Cardiac fibroblast (primary cell): ENCODE measurements around the gene GLRA1.
"Not testable (repeated sequence)": the region's sequence is repeated elsewhere in the genome, so short reads cannot be mapped to it uniquely, and the experiment has no call there.

Source experiments
- DNase-seq, 2 donors: peaks; one replicate each; pipeline versions ENCODE4 v3.0.0 to v3.0.0-alpha.2; 2010; ENCODE audit warnings: low read depth in 2 of 2
- H3K4me3 ChIP-seq, 2 donors: replicated peaks in 1 of 2; 1 replicate in 1 of 2; 2 replicates in 1 of 2; pipeline ENCODE4 v1.5.1; 2011; ENCODE audit warnings: low read depth in 2 of 2, low read length in 2 of 2, mild to moderate bottlenecking in 2 of 2, moderate library complexity in 1 of 2
- TF ChIP-seq, protein P1 (sequence below): IDR thresholded peaks from one replicate; pipeline ENCODE4 v1.5.1; 2011; ENCODE audit warnings: low read depth, mild to moderate bottlenecking, low read length, inconsistent platforms

GLRA1 gene

DNA sequence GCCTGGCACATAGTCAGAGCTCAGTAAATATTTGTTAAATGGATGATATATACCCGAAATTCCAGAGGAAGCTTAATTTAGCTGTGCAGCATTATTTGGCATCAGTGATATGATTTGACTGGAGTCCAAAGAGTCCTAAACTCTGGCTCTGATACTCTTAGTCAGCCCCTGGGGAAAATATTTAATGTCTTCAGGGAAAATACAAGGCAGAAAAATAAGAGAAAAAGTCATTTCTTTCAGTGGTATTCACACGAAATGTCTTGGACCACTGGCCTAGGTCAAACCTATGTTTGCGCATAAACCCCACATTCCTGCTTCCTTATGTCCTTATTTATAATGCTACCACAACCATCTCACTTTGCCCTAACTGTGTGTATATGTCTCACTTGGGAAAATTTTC, 23.8 kb downstream of the GLRA1 start:
- DNase-seq: peak in 1 of 2 donors; percentile 60
- TF ChIP-seq, protein P1, sequence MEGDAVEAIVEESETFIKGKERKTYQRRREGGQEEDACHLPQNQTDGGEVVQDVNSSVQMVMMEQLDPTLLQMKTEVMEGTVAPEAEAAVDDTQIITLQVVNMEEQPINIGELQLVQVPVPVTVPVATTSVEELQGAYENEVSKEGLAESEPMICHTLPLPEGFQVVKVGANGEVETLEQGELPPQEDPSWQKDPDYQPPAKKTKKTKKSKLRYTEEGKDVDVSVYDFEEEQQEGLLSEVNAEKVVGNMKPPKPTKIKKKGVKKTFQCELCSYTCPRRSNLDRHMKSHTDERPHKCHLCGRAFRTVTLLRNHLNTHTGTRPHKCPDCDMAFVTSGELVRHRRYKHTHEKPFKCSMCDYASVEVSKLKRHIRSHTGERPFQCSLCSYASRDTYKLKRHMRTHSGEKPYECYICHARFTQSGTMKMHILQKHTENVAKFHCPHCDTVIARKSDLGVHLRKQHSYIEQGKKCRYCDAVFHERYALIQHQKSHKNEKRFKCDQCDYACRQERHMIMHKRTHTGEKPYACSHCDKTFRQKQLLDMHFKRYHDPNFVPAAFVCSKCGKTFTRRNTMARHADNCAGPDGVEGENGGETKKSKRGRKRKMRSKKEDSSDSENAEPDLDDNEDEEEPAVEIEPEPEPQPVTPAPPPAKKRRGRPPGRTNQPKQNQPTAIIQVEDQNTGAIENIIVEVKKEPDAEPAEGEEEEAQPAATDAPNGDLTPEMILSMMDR: no peak
- H3K4me3 ChIP-seq: no peak overlapping the region

DNA sequence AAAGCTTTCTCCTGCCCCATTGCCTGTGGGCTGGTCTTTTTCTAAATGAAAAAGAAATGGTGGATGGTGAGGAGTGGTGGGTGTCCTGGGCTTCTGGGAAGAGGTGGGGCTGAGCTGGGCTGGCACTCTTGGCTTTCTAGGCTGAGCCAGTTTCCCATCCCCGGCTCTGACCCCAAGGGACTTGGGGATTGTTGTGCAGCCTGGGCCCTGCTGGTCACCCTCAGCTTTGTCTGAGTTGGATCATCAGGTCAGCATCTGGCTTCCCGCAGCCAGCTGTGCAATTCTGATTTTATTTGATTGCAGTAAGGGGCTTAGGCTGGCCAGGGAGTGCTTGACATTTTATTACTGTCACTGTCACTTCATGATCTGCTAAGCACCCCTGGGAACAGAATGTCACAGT, 25.3 kb downstream of the GLRA1 start:
- no peak overlapping the region for H3K4me3 ChIP-seq
- DNase-seq: no peak
- TF ChIP-seq, protein P1: no peak

DNA sequence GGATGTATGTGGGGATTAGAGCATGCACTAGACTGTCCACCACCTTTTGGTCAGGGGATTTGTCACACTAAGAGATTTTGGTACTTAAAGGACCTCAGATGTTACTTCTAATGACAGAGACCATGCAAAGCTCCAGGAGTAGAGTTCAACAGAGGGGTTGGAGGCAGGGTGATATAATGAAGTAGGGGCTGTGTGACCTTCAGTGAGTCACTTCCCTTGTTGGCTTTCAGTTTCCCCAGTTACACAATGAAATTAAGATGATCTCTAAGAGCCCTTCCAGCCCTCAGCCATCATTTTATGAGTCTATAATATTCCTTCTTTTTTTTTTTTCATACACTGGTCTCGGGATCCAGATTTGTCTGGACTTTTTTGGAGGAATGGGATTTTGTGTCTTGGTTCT, 26.8 kb downstream of the GLRA1 start:
- H3K4me3 ChIP-seq: no peak overlapping the region
- DNase-seq: peak in 1 of 2 donors; percentile 29
- TF ChIP-seq, protein P1: no peak

DNA sequence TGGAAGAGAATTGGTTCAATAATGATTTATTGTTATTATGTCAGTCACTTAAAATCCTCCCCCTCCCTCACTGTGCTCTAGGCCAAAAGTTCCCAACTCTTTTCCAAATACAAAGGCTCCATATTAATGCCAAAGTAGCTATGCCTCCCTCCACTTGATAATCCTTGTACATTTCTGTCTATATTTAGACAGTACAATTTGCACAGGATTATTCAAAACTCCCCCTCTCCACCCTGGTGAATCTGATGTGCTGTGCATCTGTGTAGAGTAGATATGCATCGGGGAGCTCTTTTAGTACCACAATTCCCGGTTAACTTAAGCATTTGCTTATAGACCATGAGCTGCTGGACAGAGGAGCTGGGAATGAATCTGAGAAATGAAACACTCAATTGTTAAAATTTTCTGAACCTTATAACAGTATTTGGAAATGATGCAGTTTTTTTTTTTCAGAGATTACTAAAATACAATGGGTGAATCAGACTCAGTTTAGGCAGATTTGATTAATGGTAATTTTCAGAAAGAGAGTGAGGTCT, 27.6 kb downstream of the GLRA1 start:
- no peak overlapping the region for H3K4me3 ChIP-seq

DNA sequence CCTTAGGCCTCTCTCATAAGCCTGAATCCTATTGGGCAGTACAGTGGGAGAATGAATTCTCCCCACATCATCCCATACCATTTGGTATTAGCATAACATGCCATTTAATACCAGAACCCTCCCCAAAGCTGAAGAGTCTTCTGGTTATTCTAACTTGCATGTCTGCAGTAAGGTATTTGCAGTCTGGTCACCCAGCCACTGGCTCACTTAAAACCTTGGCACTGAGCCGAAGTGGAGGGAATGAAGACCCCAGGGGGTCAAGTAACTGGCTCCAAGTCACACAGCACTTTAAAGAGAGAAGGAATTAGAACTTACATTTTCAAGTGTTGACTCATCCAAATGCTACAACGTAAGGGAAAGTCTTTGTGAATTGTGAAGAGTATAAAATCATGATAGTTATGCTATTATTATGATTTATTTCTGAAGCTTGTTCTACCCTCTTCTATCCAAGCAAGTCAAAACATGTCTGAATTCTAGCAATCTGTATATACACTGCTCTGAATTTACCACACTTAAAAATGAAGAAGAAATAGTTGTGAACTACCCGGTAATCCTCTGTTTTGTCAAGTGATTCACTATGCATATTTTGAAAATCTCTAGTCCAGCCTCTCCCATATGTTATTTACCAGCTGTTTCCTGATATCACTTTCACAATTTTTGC, 28.5 kb downstream of the GLRA1 start:
- H3K4me3 ChIP-seq: no peak overlapping the region
- peak; percentile 48 to 82 for DNase-seq
- TF ChIP-seq, protein P1: no peak

More for the DNA sequence above, 27.6 kb downstream of the GLRA1 start:
- DNase-seq: no peak
- TF ChIP-seq, protein P1: no peak

DNA sequence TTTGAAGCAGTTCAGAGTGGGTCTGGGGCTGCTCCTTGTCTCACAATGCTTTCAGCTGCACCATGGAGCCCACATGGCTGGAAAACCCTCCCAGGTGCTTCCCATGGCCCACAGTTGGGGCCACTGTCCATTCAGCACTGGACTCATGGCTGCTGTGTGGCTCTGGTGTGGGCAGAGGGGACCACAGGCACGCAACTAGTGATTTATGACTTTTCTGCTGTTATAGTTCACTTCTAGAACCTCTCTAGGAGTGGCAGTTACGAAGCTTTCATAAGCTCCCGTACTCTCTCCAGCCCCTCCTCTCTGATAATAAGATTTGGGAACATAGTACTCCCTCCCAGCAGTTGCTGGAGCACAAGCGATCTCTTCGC, 29.0 kb downstream of the GLRA1 start:
- H3K4me3 ChIP-seq: no peak overlapping the region
- TF ChIP-seq, protein P1: no peak
- no peak for DNase-seq

DNA sequence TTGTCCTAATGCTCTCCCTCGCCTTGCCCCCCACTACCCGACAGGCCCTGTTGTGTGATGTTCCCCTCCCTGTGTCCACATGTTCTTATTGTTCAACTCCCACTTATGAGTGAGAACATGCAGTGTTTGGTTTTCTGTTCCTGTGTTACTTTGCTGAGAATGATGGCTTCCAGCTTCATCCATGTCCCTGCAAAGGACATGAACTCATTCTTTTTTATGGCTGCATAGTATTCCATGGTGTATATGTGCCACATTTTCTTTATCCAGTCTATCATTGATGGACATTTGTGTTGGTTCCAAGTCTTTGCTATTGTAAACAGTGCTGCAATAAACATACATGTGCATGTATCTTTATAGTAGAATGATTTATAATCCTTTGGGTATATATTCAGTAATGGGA, 31.2 kb downstream of the GLRA1 start:
- not testable (repeated sequence) for DNase-seq, H3K4me3 ChIP-seq
